Kidney epithelial cell (primary cell): ENCODE data around the gene PIM3. TPM values are rescaled to one million over a fixed set of nuclear protein-coding genes. Genes with fewer than 3 reads are reported as not detected.

Source experiments
- DNase-seq: peaks from one replicate; pipeline ENCODE4 v3.0.0-alpha.2; 2010; ENCODE audit warnings: low read depth
- H3K27me3 ChIP-seq: 2 replicates; pipeline ENCODE4 v1.6.0; 2011; ENCODE audit warnings: low read length; ENCODE audit not compliant: control insufficient read depth, insufficient read depth
- H3K36me3 ChIP-seq: 2 replicates; pipeline ENCODE4 v1.5.1; 2011; ENCODE audit warnings: low read length; ENCODE audit not compliant: control insufficient read depth, insufficient read depth
- H3K4me3 ChIP-seq: 2 replicates; pipeline ENCODE4 v1.5.1; 2011; ENCODE audit warnings: low read depth, mild to moderate bottlenecking, control low read depth, low read length
- total RNA-seq: library from RNA; depleted of rRNA; stranded (reverse); fragments of >200 nt; gene quantifications from 2 replicates; pipeline ENCODE4 v1.2.3, GENCODE V29; 2015
- TF ChIP-seq, protein P1 (sequence below): IDR thresholded peaks from 2 replicates; pipeline ENCODE4 v1.5.1; 2011; ENCODE audit warnings: mild to moderate bottlenecking, moderate library complexity, low read length, control low read depth, inconsistent platforms; ENCODE audit not compliant: insufficient read depth, poor library complexity, severe bottlenecking

PIM3 gene
- total RNA-seq, 1 donor from 2014 or later, result 66.9 TPM

GRCh38 chr22:50011447-50012210, 51.1 kb downstream of the PIM3 start:
- no peak for DNase-seq
- TF ChIP-seq, protein P1, sequence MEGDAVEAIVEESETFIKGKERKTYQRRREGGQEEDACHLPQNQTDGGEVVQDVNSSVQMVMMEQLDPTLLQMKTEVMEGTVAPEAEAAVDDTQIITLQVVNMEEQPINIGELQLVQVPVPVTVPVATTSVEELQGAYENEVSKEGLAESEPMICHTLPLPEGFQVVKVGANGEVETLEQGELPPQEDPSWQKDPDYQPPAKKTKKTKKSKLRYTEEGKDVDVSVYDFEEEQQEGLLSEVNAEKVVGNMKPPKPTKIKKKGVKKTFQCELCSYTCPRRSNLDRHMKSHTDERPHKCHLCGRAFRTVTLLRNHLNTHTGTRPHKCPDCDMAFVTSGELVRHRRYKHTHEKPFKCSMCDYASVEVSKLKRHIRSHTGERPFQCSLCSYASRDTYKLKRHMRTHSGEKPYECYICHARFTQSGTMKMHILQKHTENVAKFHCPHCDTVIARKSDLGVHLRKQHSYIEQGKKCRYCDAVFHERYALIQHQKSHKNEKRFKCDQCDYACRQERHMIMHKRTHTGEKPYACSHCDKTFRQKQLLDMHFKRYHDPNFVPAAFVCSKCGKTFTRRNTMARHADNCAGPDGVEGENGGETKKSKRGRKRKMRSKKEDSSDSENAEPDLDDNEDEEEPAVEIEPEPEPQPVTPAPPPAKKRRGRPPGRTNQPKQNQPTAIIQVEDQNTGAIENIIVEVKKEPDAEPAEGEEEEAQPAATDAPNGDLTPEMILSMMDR, result no peak
- Histone ChIP-seq H3K27me3 (peaks cover 71% of the 10 kb centered on the region), H3K4me3 (no peak overlapping the region), H3K36me3 (no peaks in the 10 kb centered on the region)

DNA sequence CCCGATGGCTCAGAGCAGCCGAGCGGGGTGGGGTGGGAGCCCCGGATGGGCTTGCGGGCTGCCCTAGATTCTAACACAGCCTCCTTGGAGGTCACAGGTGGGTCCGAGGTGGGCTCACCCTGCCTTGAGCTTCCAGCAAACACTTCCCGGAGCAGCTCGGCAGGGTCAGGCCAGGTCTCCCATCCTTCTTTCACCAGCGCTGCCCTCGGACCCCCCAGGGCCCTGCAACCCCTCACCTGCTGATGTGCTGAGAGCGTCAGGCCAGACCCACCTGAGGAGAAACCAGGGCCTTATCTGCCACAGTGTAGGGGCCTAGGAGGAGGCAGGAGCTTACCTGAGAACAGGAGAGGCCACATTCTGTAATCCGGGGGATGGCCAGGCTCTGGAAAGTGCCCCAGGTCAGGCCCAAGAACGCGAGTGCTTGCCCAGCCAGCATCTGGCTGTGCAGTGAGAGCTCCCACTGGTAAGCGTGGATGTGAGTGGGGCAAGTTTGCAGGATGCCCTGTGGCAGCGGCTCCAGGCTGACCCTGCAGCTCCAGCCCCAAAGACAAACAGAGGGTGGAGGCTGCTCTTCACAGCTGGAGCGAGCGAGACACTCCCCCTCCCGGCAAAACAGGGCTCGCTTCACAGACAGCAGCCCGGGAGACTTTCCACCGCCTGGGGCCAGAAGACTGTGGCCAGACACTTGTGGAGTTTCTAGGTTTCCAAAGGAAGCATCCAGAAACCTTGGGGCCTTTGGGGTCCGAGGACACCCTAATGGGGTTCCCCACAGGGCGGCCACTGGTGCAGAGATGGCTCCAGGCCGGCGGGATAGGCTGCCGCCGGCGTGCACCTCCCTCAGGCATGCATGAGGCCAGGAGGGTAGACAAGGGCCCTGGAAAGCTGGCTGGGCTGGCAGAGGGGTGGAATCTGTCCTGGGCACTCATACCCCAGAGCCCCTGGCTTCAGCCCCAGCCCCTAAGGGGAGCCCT, 51.9 kb downstream of the PIM3 start, which contains the start of gene IL17REL:
IL17REL (minus strand) TSS at position 555 of the 971 bp plus-strand sequence; CDS start at position 436, 119 bp downstream.
- H3K4me3 ChIP-seq, result no peak within 1 kb of the TSS
- H3K27me3 ChIP-seq, result peaks cover 78% of the 10 kb centered on the region
- H3K36me3 ChIP-seq, result no peaks in the 10 kb centered on the region
- TF ChIP-seq, protein P1, result peak; percentile 10
- no peak for DNase-seq

Other genes with a start within 250 kb of the PIM3 start
- 35.4 and 37.2 TPM in 2 replicates for gene BRD1, start 132.9 kb upstream of the PIM3 start, total RNA-seq
- gene ZBED4, start 106.9 kb upstream of the PIM3 start, total RNA-seq, result 28.8 and 34.4 TPM in 2 replicates
- 24.3 and 26.2 TPM in 2 replicates for gene ALG12, start 42.3 kb upstream of the PIM3 start, total RNA-seq
- gene CRELD2, start 42.1 kb upstream of the PIM3 start, total RNA-seq, result 59.1 and 68.2 TPM in 2 replicates
- not detected in 2 replicates for gene IL17REL, start 52.0 kb downstream of the PIM3 start, total RNA-seq
- not detected in 2 replicates for gene TTLL8, start 97.5 kb downstream of the PIM3 start, total RNA-seq
- not detected in 2 replicates for gene MLC1, start 124.7 kb downstream of the PIM3 start, total RNA-seq
- gene MOV10L1, start 129.2 kb downstream of the PIM3 start, total RNA-seq, result 0.21 and 1.7 TPM in 2 replicates
- gene PANX2, start 210.0 kb downstream of the PIM3 start, total RNA-seq, result 0.33 and 1.1 TPM in 2 replicates
- gene TRABD, start 225.1 kb downstream of the PIM3 start, total RNA-seq, result 60.2 and 73.5 TPM in 2 replicates
- 12.0 and 14.8 TPM in 2 replicates for gene SELENOO, start 240.2 kb downstream of the PIM3 start, total RNA-seq